Astrocyte of the spinal cord (primary cell): Measurements from ENCODE around the gene ELL2.

Experiments
- DNase-seq: peaks from one replicate; pipeline ENCODE4 v3.0.0; 2011; ENCODE audit warnings: low read depth, low spot score
- H3K4me3 ChIP-seq: 2 replicates; pipeline ENCODE4 v1.5.1; 2011; ENCODE audit warnings: low read depth, mild to moderate bottlenecking, low read length, moderate library complexity
- CTCF ChIP-seq: IDR thresholded peaks from 2 replicates; pipeline ENCODE4 v1.5.1; 2012; ENCODE audit warnings: low read depth, mild to moderate bottlenecking, low read length, inconsistent platforms
- in situ Hi-C: cut with HindIII; loops from 2 replicates; pipeline ENCODE4 v1.10.0; 2017; ENCODE audit warnings: low sequenced_read_pairs

The ELL2 gene

DNA sequence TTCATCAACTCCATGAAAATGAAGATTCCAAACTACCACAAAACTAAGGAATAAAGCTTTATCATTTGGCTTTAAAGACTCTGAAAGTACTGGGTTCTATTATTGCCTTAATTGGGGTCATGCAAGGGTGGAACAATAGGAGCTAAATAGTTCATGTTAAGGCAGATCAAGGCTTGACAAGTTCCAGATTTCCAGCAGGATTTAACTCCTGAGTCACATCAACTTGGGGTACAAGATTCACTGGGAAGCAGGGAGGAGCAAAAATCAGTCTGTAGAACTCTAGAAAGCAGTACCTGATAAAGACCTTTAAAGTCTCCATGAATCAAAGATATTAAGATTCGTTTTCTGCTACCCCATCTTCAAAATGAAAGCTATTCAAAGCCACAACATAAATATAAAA, 97.2 kb downstream of the ELL2 start:
- no peak overlapping the region for H3K4me3 ChIP-seq
- in situ Hi-C loops, result no loop called here
- DNase-seq, result no peak

DNA sequence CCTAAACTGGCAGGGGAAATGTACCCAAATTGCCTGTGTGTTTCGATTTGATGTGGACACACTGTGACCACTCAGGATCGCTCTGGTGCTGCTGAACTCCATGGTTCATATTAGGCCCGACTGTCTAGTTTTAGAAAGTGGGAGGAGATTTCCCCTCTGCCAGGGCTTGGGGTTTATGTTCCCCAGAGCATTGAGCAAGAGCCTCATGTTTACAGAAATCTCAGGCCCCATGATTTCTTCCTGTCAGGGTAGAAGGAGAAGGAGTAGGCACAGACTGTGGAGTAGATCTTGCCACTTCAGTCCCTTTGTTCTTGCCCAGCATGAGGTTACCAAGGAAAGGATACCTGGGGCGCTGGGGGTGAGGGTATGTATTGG, 98.3 kb downstream of the ELL2 start:
- no peak overlapping the region for H3K4me3 ChIP-seq
- no peak for TF ChIP-seq CTCF
- DNase-seq, result no peak
- in situ Hi-C loops, result no loop called here

More for the DNA sequence above, 97.2 kb downstream of the ELL2 start:
- no peak for TF ChIP-seq CTCF

GRCh38 chr5:95862671-95863382, 98.8 kb downstream of the ELL2 start:
- no peak for TF ChIP-seq CTCF
- in situ Hi-C loops, result no loop called here
- H3K4me3 ChIP-seq, result no peak overlapping the region
- no peak for DNase-seq

GRCh38 chr5:95861864-95862561, 99.6 kb downstream of the ELL2 start:
- TF ChIP-seq CTCF, result no peak
- in situ Hi-C loops, result no loop called here
- H3K4me3 ChIP-seq, result no peak overlapping the region
- DNase-seq, result peak; percentile 75

GRCh38 chr5:95861221-95861863, 100.3 kb downstream of the ELL2 start:
- peak; percentile 97 for DNase-seq
- TF ChIP-seq CTCF, result no peak
- no peak overlapping the region for H3K4me3 ChIP-seq
- in situ Hi-C loops, result no loop called here

- no peak for DNase-seq
- TF ChIP-seq CTCF, result no peak
- peak overlapping the region; percentile 20 for H3K4me3 ChIP-seq
- in situ Hi-C loops, result no loop called here
Measured at GRCh38 chr5:95859661-95860060, 102.0 kb downstream of the ELL2 start.
